HepG2 (cell line): ENCODE data around the gene RAI14. TPM values are rescaled to one million over a fixed set of nuclear protein-coding genes. Genes with fewer than 3 reads are reported as not detected.

Experiments used
- AGO1 ChIP-seq: fragments of 200-400 bp; formaldehyde crosslinking; IDR thresholded peaks from 2 replicates; pipeline ENCODE4 v1.6.1; 2017; ENCODE audit warnings: mild to moderate bottlenecking, low read depth, low read length, moderate library complexity; ENCODE audit not compliant: poor library complexity, severe bottlenecking
- AGO2 ChIP-seq: fragments of 200-400 bp; formaldehyde crosslinking; optimal IDR thresholded peaks from 2 replicates; pipeline ENCODE3; 2017; ENCODE audit warnings: mild to moderate bottlenecking, low read depth, low read length, moderate library complexity
- ATF4 ChIP-seq, 2 experiments: fragments of 450-650 bp in 1 of 2; sonication (generic) in 1 of 2; formaldehyde crosslinking; IDR thresholded peaks; 2 replicates each; pipeline versions ENCODE4 v1.5.0 to v1.8.0; 2020 to 2022; ENCODE audit warnings: mild to moderate bottlenecking in 1 of 2, missing genetic modification reagents in 1 of 2
- ELF3 ChIP-seq: IDR thresholded peaks from 2 replicates; pipeline ENCODE4 v1.6.1; 2016; ENCODE audit warnings: missing genetic modification reagents, missing compliant biosample characterization
- GATAD1 ChIP-seq: IDR thresholded peaks from 2 replicates; pipeline ENCODE4 v1.6.1; 2016; ENCODE audit warnings: missing genetic modification reagents, missing compliant biosample characterization
- GRHL1 ChIP-seq: sonication (generic); formaldehyde crosslinking; conservative IDR thresholded peaks from 2 replicates; pipeline ENCODE4 v1.8.0; 2022; ENCODE audit warnings: missing genetic modification reagents
- HCFC1 ChIP-seq: fragments of 150-350 bp; IDR thresholded peaks from 2 replicates; pipeline ENCODE4 v1.6.1; 2014; ENCODE audit warnings: low read depth, low read length
- HNRNPK ChIP-seq: fragments of 200-400 bp; formaldehyde crosslinking; IDR thresholded peaks from 2 replicates; pipeline ENCODE4 v1.6.1; 2018; ENCODE audit warnings: low read length, low read depth, moderate library complexity, mild to moderate bottlenecking; ENCODE audit not compliant: poor library complexity, severe bottlenecking
- KMT2B ChIP-seq: IDR thresholded peaks from 2 replicates; pipeline ENCODE4 v1.6.1; 2016; ENCODE audit warnings: missing genetic modification reagents, missing compliant biosample characterization
- MAZ ChIP-seq, 2 experiments: sonication (generic) in 1 of 2; formaldehyde crosslinking in 1 of 2; IDR thresholded peaks; 2 replicates each; pipeline versions ENCODE4 v1.5.0 to v1.6.1; 2012 to 2020; ENCODE audit warnings: low read depth in 2 of 2, mild to moderate bottlenecking in 2 of 2, borderline replicate concordance in 1 of 2, improper control_type of control experiment in 1 of 2, low read length in 1 of 2, missing genetic modification reagents in 1 of 2, moderate library complexity in 1 of 2
- MED13 ChIP-seq: sonication (generic); formaldehyde crosslinking; IDR thresholded peaks from 2 replicates; pipeline ENCODE4 v1.5.0; 2020; ENCODE audit warnings: missing genetic modification reagents
- MIER2 ChIP-seq: IDR thresholded peaks from 2 replicates; pipeline ENCODE4 v1.6.1; 2016; ENCODE audit warnings: missing biosample characterization, missing genetic modification reagents
- NFRKB ChIP-seq: fragments of 450-650 bp; IDR thresholded peaks from 2 replicates; pipeline ENCODE4 v1.6.1; 2017
- NFYC ChIP-seq: IDR thresholded peaks from 2 replicates; pipeline ENCODE4 v1.6.1; 2016; ENCODE audit warnings: missing genetic modification reagents, missing compliant biosample characterization
- RBAK ChIP-seq: sonication (generic); formaldehyde crosslinking; IDR thresholded peaks from 2 replicates; pipeline ENCODE4 v1.5.1; 2020; ENCODE audit warnings: mild to moderate bottlenecking, missing genetic modification reagents
- SRF ChIP-seq: IDR thresholded peaks from 2 replicates; pipeline ENCODE4 v1.6.1; 2011; ENCODE audit warnings: mild to moderate bottlenecking, low read depth, low read length, moderate library complexity
- TEAD3 ChIP-seq: optimal IDR thresholded peaks from 2 replicates; pipeline ENCODE3; 2016; ENCODE audit warnings: borderline replicate concordance
- TEF ChIP-seq: sonication (generic); formaldehyde crosslinking; IDR thresholded peaks from 2 replicates; pipeline ENCODE4 v1.5.0; 2020; ENCODE audit warnings: missing genetic modification reagents
- ZNF101 ChIP-seq: sonication (generic); formaldehyde crosslinking; IDR thresholded peaks from 2 replicates; pipeline ENCODE4 v1.4.0; 2020; ENCODE audit warnings: mild to moderate bottlenecking, low read depth, missing genetic modification reagents, borderline replicate concordance
- ZNF205 ChIP-seq: IDR thresholded peaks from 2 replicates; pipeline ENCODE4 v1.6.1; 2018; ENCODE audit warnings: missing biosample characterization, missing genetic modification reagents
- ZNF274 ChIP-seq: sonication (generic); formaldehyde crosslinking; IDR thresholded peaks from 2 replicates; pipeline ENCODE4 v1.5.1; 2020; ENCODE audit warnings: mild to moderate bottlenecking, missing genetic modification reagents
- ZNF451 ChIP-seq: sonication (generic); formaldehyde crosslinking; IDR thresholded peaks from 2 replicates; pipeline ENCODE4 v1.5.0; 2020; ENCODE audit warnings: mild to moderate bottlenecking, missing genetic modification reagents
- ZNF510 ChIP-seq: sonication (generic); formaldehyde crosslinking; IDR thresholded peaks from 2 replicates; pipeline ENCODE4 v1.4.0; 2020; ENCODE audit warnings: low read depth, mild to moderate bottlenecking, missing genetic modification reagents
- ZNF704 ChIP-seq: sonication (generic); formaldehyde crosslinking; IDR thresholded peaks from 2 replicates; pipeline ENCODE4 v1.8.1; 2023; ENCODE audit warnings: mild to moderate bottlenecking, inconsistent platforms, moderate library complexity, missing genetic modification reagents, borderline replicate concordance
- polyA plus RNA-seq, 8 experiments: library from polyadenylated mRNA; depleted of rRNA in 3 of 8; stranded (reverse) in 7 of 8; unstranded in 1 of 8; fragments of >200 nt; fragmentation: Illumina TruSeq in 4 of 8; extraction: Trizol in 4 of 8; gene quantifications; 2 replicates each; pipeline versions ENCODE4 v1.2.1 to v1.2.3, GENCODE V29; 2011 to 2016; ENCODE audit warnings: low read depth in 4 of 8, missing spikeins in 1 of 8, mixed read lengths in 1 of 8; ENCODE audit not compliant: insufficient read depth in 1 of 8
- total RNA-seq, 5 experiments: library from RNA; depleted of rRNA; stranded (reverse); fragments of >200 nt; fragmentation: Illumina TruSeq; extraction: Trizol; gene quantifications; 2 replicates each; pipeline ENCODE4 v1.2.3, GENCODE V29; 2016; ENCODE audit warnings: low read depth in 1 of 5

Gene RAI14
- total and polyA plus RNA-seq, 2 of the 13 experiments (the other 11 are each of a cell fraction or from before 2014, with no cell fraction given): 12.6 to 18.2 TPM

GRCh38 chr5:34838785-34839714 is 182.9 kb downstream of the RAI14 start, which contains the start of gene TTC23L (continued):
- TF ChIP-seq MIER2 (CRISPR knock-in tag) (no peak; the same call in 1 of the 2 replicates), TEAD3 (CRISPR knock-in tag) (peak; percentile 44), ATF4 (CRISPR knock-in tag; IDR thresholded peaks at IDR 0.05) (peak in 1 of 2 experiments; percentile 58; a peak in 1 of 4 replicates), ZNF510 (CRISPR knock-in tag) (peak; percentile 90), ZNF205 (peak; percentile 83), HNRNPK (peak; percentile 38), MAZ (IDR thresholded peaks at IDR 0.05; ENCODE audit: borderline replicate concordance, low read depth, low read length) (no peak), MAZ (CRISPR knock-in tag; IDR thresholded peaks at IDR 0.05; ENCODE audit: low read depth) (peak; percentile 72; the same call in 1 of the 2 replicates), AGO1 (peak; percentile 34), RBAK (CRISPR knock-in tag) (no peak), ZNF274 (CRISPR knock-in tag) (peak; percentile 88; the same call in 1 of the 2 replicates), MED13 (CRISPR knock-in tag) (peak; percentile 87), GRHL1 (CRISPR knock-in tag) (no peak), HCFC1 (peak; percentile 27; the same call in 1 of the 2 replicates), SRF (no peak), ZNF101 (CRISPR knock-in tag) (no peak), NFRKB (no peak), NFYC (peak; percentile 24; the same call in 1 of the 2 replicates), ELF3 (CRISPR knock-in tag) (peak; percentile 69), AGO2 (peak; percentile 20), ZNF704 (CRISPR knock-in tag) (peak; percentile 79; the same call in 1 of the 2 replicates), TEF (CRISPR knock-in tag) (0 out of 2 replicates have a peak, but pooled peaks have one; percentile 26), GATAD1 (CRISPR knock-in tag) (peak; percentile 86), KMT2B (CRISPR knock-in tag) (peak; percentile 90), ZNF451 (CRISPR knock-in tag) (peak; percentile 94)
